Upper lobe of left lung (tissue), 4 donors: Measurements from ENCODE around the gene DHRS11.

Experiments
- POLR2A ChIP-seq, 4 donors: fragments of 450-650 bp; IDR thresholded peaks; one replicate each; pipeline ENCODE4 v1.5.1; 2016 to 2017; ENCODE audit warnings: antibody characterized with exemption in 4 of 4, mild to moderate bottlenecking in 2 of 4
- TF ChIP-seq, protein P1 (sequence below), 6 experiments: fragments of 450-650 bp in 4 of 6; fragments of 200-600 bp in 2 of 6; sonication (generic) in 2 of 6; IDR thresholded peaks; one replicate each; pipeline ENCODE4 v1.5.1; 2016 to 2019; ENCODE audit warnings: antibody characterized with exemption in 6 of 6

GRCh38 chr17:36617773-36618172, 26.1 kb downstream of the DHRS11 start:
- TF ChIP-seq, protein P1, sequence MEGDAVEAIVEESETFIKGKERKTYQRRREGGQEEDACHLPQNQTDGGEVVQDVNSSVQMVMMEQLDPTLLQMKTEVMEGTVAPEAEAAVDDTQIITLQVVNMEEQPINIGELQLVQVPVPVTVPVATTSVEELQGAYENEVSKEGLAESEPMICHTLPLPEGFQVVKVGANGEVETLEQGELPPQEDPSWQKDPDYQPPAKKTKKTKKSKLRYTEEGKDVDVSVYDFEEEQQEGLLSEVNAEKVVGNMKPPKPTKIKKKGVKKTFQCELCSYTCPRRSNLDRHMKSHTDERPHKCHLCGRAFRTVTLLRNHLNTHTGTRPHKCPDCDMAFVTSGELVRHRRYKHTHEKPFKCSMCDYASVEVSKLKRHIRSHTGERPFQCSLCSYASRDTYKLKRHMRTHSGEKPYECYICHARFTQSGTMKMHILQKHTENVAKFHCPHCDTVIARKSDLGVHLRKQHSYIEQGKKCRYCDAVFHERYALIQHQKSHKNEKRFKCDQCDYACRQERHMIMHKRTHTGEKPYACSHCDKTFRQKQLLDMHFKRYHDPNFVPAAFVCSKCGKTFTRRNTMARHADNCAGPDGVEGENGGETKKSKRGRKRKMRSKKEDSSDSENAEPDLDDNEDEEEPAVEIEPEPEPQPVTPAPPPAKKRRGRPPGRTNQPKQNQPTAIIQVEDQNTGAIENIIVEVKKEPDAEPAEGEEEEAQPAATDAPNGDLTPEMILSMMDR (IDR thresholded peaks at IDR 0.05): no peak
- no peak for TF ChIP-seq POLR2A (IDR thresholded peaks at IDR 0.05)
